ENCODE results near the gene TNFSF13. TPM values are rescaled to one million over a fixed set of nuclear protein-coding genes. Genes with fewer than 3 reads are reported as not detected.

Gene TNFSF13
- total RNA-seq, 1 experiment from 2014 or later, result 6.3 TPM

DNA sequence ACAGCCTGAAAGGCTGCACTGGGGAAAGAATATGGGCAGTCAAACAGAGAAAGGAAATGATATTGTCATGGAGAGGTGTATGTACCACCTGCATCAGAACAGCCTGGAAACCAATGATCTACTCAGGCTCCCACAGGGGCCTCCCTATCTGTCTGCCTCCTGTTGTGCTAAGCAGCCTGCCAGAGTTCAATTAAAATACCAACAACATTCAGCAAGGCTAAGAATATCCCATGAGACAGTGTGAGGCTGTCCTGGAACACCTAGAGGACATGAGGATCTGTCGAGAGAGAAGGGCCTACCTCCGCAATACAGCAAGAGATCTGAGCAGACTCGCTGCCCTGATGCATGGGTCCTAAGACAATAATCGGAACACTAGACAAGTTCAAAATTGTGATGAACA, 47.7 kb downstream of the TNFSF13 start:
- H3K27ac Mint-ChIP-seq (ENCODE audit: low read depth, unreplicated experiment), result no peak overlapping the region
- H3K4me1 Mint-ChIP-seq (ENCODE audit: insufficient read depth, unreplicated experiment), result peaks cover 10% of the 10 kb centered on the region
- no peak overlapping the region for H3K4me3 Mint-ChIP-seq (ENCODE audit: unreplicated experiment)
- TF ChIP-seq, protein P1, sequence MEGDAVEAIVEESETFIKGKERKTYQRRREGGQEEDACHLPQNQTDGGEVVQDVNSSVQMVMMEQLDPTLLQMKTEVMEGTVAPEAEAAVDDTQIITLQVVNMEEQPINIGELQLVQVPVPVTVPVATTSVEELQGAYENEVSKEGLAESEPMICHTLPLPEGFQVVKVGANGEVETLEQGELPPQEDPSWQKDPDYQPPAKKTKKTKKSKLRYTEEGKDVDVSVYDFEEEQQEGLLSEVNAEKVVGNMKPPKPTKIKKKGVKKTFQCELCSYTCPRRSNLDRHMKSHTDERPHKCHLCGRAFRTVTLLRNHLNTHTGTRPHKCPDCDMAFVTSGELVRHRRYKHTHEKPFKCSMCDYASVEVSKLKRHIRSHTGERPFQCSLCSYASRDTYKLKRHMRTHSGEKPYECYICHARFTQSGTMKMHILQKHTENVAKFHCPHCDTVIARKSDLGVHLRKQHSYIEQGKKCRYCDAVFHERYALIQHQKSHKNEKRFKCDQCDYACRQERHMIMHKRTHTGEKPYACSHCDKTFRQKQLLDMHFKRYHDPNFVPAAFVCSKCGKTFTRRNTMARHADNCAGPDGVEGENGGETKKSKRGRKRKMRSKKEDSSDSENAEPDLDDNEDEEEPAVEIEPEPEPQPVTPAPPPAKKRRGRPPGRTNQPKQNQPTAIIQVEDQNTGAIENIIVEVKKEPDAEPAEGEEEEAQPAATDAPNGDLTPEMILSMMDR (IDR thresholded peaks at IDR 0.05; ENCODE audit: unreplicated experiment), result no peak
- DNase-seq (ENCODE audit: unreplicated experiment), result no peak
- no peaks in the 10 kb centered on the region for H3K27me3 Mint-ChIP-seq (ENCODE audit: insufficient read depth, unreplicated experiment)
- H3K9me3 Mint-ChIP-seq (ENCODE audit: unreplicated experiment), result no peaks in the 10 kb centered on the region
- intact Hi-C loops (cut with micrococcal nuclease), result no loop called here
- ChIA-PET CTCF (no interaction called here), POLR2A (interaction anchor here (10.5 kb wide), 1 partner anchor 18 kb away, joined by 206 read pairs; the partner anchor contains the start of genes MPDU1 and SOX15)
- H3K36me3 Mint-ChIP-seq (ENCODE audit: insufficient read depth, unreplicated experiment), result peaks cover 81% of the 10 kb centered on the region
- BruUV-seq (replicated peaks), result no TSS peak

DNA sequence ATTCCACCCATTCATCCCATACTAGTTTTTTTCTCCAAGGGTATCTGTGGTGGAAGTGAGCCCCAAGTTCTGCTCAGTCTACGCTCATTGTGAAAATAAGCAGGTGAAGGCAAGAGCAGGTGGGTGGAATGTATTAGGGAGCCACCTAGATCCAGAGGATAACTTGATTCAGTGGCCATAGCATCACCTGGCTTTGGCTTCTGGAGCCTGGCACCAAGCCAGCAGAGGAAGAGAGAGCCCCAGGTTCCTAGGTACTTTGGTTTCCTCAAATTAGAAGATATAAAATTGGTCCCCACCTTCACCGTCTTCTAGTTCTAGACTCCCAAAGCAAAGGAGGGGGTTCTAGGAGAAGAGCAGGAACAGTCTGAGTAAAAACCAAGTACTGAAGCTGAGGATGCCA, 52.1 kb downstream of the TNFSF13 start:
- peak overlapping the region; percentile 38 for H3K4me3 Mint-ChIP-seq (ENCODE audit: unreplicated experiment)
- H3K4me1 Mint-ChIP-seq (ENCODE audit: insufficient read depth, unreplicated experiment), result peaks cover 32% of the 10 kb centered on the region
- ChIA-PET CTCF (interaction anchor here (0.8 to 1.9 kb wide), 5 partner anchors 10 to 62 kb away, joined by 3 to 6 read pairs (median 4); no protein-coding TSS in a partner anchor), POLR2A (interaction anchor here (0.6 to 10.5 kb wide), 5 partner anchors 10 to 76 kb away, joined by 3 to 206 read pairs (median 5); partner anchors contain the start of genes MPDU1, SAT2, SOX15 and TP53)
- intact Hi-C loops (cut with micrococcal nuclease), result no loop called here
- H3K36me3 Mint-ChIP-seq (ENCODE audit: insufficient read depth, unreplicated experiment), result peaks cover 46% of the 10 kb centered on the region
- no TSS peak for BruUV-seq (replicated peaks)
- no peaks in the 10 kb centered on the region for H3K27me3 Mint-ChIP-seq (ENCODE audit: insufficient read depth, unreplicated experiment)
- TF ChIP-seq, protein P1 (IDR thresholded peaks at IDR 0.05; ENCODE audit: unreplicated experiment), result no peak
- no peak for DNase-seq (ENCODE audit: unreplicated experiment)
- H3K9me3 Mint-ChIP-seq (ENCODE audit: unreplicated experiment), result no peaks in the 10 kb centered on the region
- H3K27ac Mint-ChIP-seq (ENCODE audit: low read depth, unreplicated experiment), result peak overlapping the region; percentile 57

Other genes with a start within 250 kb of the TNFSF13 start
- 29.4 and 49.8 TPM in 2 replicates for gene GPS2, start 243.4 kb upstream of the TNFSF13 start, total RNA-seq (2022)
- gene NEURL4, start 229.4 kb upstream of the TNFSF13 start, total RNA-seq (2022), result 36.9 and 39.3 TPM in 2 replicates
- gene ACAP1, start 222.2 kb upstream of the TNFSF13 start, total RNA-seq (2022), result 4.4 and 4.9 TPM in 2 replicates
- 9.2 and 10.1 TPM in 2 replicates for gene KCTD11, start 206.6 kb upstream of the TNFSF13 start, total RNA-seq (2022)
- gene TMEM95, start 203.6 kb upstream of the TNFSF13 start, total RNA-seq (2022), result not detected in 2 replicates
- 6.4 and 8.0 TPM in 2 replicates for gene TNK1, start 177.7 kb upstream of the TNFSF13 start, total RNA-seq (2022)
- 53.8 and 59.0 TPM in 2 replicates for gene PLSCR3, start 164.2 kb upstream of the TNFSF13 start, total RNA-seq (2022)
- gene TMEM256, start 154.7 kb upstream of the TNFSF13 start, total RNA-seq (2022), result 35.2 and 42.9 TPM in 2 replicates
- 6.7 and 9.0 TPM in 2 replicates for gene NLGN2, start 150.9 kb upstream of the TNFSF13 start, total RNA-seq (2022)
- gene SPEM1, start 138.4 kb upstream of the TNFSF13 start, total RNA-seq (2022), result not detected in 2 replicates
- not detected in 2 replicates for gene SPEM2, start 133.1 kb upstream of the TNFSF13 start, total RNA-seq (2022)
- gene SPEM3, start 129.9 kb upstream of the TNFSF13 start, total RNA-seq (2022), result not detected in 2 replicates
- gene TMEM102, start 123.3 kb upstream of the TNFSF13 start, total RNA-seq (2022), result 6.1 and 6.3 TPM in 2 replicates
- gene FGF11, start 119.2 kb upstream of the TNFSF13 start, total RNA-seq (2022), result 0.84 and 2.1 TPM in 2 replicates
- 3.3 and 7.8 TPM in 2 replicates for gene CHRNB1, start 113.7 kb upstream of the TNFSF13 start, total RNA-seq (2022)
- 26.3 and 29.1 TPM in 2 replicates for gene ZBTB4, start 79.1 kb upstream of the TNFSF13 start, total RNA-seq (2022)
- gene SLC35G6, start 77.3 kb upstream of the TNFSF13 start, total RNA-seq (2022), result not detected in 2 replicates
- gene POLR2A, start 74.4 kb upstream of the TNFSF13 start, total RNA-seq (2022), result 89.6 and 107 TPM in 2 replicates
- gene TNFSF12, start 9.7 kb upstream of the TNFSF13 start, total RNA-seq (2022), result 3.5 and 3.9 TPM in 2 replicates
- 66.9 and 67.3 TPM in 2 replicates for gene SENP3, start 3.2 kb downstream of the TNFSF13 start, total RNA-seq (2022)
- 6.9 and 10.6 TPM in 2 replicates for gene CD68, start 20.9 kb downstream of the TNFSF13 start, total RNA-seq (2022)
- 52.0 and 56.5 TPM in 2 replicates for gene MPDU1, start 25.1 kb downstream of the TNFSF13 start, total RNA-seq (2022)
- gene SOX15, start 31.3 kb downstream of the TNFSF13 start, total RNA-seq (2022), result 32.6 and 34.4 TPM in 2 replicates
- gene FXR2, start 56.1 kb downstream of the TNFSF13 start, total RNA-seq (2022), result 60.7 and 65.1 TPM in 2 replicates
- 66.8 and 82.7 TPM in 2 replicates for gene SAT2, start 69.1 kb downstream of the TNFSF13 start, total RNA-seq (2022)
- gene SHBG, start 71.4 kb downstream of the TNFSF13 start, total RNA-seq (2022), result 0.35 and 1.1 TPM in 2 replicates
- gene ATP1B2, start 92.2 kb downstream of the TNFSF13 start, total RNA-seq (2022), result not detected in 2 replicates
- gene TP53, start 128.7 kb downstream of the TNFSF13 start, total RNA-seq (2022), result 131 and 181 TPM in 2 replicates
- gene WRAP53, start 129.7 kb downstream of the TNFSF13 start, total RNA-seq (2022), result 10.7 and 11.7 TPM in 2 replicates
- 1.3 and 1.4 TPM in 2 replicates for gene EFNB3, start 146.5 kb downstream of the TNFSF13 start, total RNA-seq (2022)
- gene DNAH2, start 159.0 kb downstream of the TNFSF13 start, total RNA-seq (2022), result 0.05 and 0.12 TPM in 2 replicates

Data from MCF 10A (cell line).